Upper lobe of left lung (tissue), 6 donors: Measurements from ENCODE around the gene ERC1. TPM values are rescaled to one million over a fixed set of nuclear protein-coding genes. Genes with fewer than 3 reads are reported as not detected.
"Not testable (repeated sequence)": the region's sequence is repeated elsewhere in the genome, so short reads cannot be mapped to it uniquely, and the experiment has no call there.

Source experiments
- ATAC-seq, 2 donors: fragments of 200-7000 bp; cut with Tn5 transposase; one replicate each; pipeline ENCODE4 v1.9.1; 2022; ENCODE audit warnings: mild to moderate bottlenecking in 2 of 2, moderate library complexity in 2 of 2; ENCODE audit not compliant: low FRiP score in 2 of 2
- DNase-seq, 2 donors: peaks; one replicate each; pipeline ENCODE4 v3.0.0-alpha.2; 2019 to 2020
- H3K27ac ChIP-seq, 4 donors: fragments of 200-600 bp; sonication (generic); one replicate each; pipeline ENCODE4 v1.5.1; 2016 to 2019
- H3K27me3 ChIP-seq, 4 donors: fragments of 200-600 bp; sonication (generic); one replicate each; pipeline ENCODE4 v1.5.1; 2017 to 2019
- H3K36me3 ChIP-seq, 4 donors: fragments of 200-600 bp; sonication (generic); one replicate each; pipeline ENCODE4 v1.5.1; 2016 to 2019
- H3K4me1 ChIP-seq, 4 donors: fragments of 200-600 bp; sonication (generic); one replicate each; pipeline ENCODE4 v1.5.1; 2018 to 2019
- H3K4me3 ChIP-seq, 4 donors: fragments of 200-600 bp; sonication (generic); one replicate each; pipeline ENCODE4 v1.5.1; 2017 to 2019; ENCODE audit warnings: mild to moderate bottlenecking in 2 of 4, moderate library complexity in 1 of 4
- H3K9me3 ChIP-seq, 4 donors: fragments of 200-600 bp; sonication (generic); one replicate each; pipeline ENCODE4 v1.5.1; 2018 to 2019
- CTCF ChIP-seq, 6 experiments: fragments of 450-650 bp in 4 of 6; fragments of 200-600 bp in 2 of 6; sonication (generic) in 2 of 6; IDR thresholded peaks; one replicate each; pipeline ENCODE4 v1.5.1; 2016 to 2019; ENCODE audit warnings: antibody characterized with exemption in 6 of 6
- EP300 ChIP-seq, 4 donors: sonication (generic); formaldehyde crosslinking; IDR thresholded peaks; one replicate each; pipeline ENCODE4 v1.5.1; 2017; ENCODE audit warnings: antibody characterized with exemption in 4 of 4, control low read depth in 2 of 4
- POLR2A ChIP-seq, 4 donors: fragments of 450-650 bp; IDR thresholded peaks; one replicate each; pipeline ENCODE4 v1.5.1; 2016 to 2017; ENCODE audit warnings: antibody characterized with exemption in 4 of 4, mild to moderate bottlenecking in 2 of 4
- POLR2AphosphoS5 ChIP-seq, 2 donors: sonication (generic); formaldehyde crosslinking; IDR thresholded peaks; one replicate each; pipeline ENCODE4 v1.5.1; 2017; ENCODE audit warnings: antibody characterized with exemption in 2 of 2
- WGBS, 2 donors: methylation state at CpG; one replicate each; pipeline ENCODE4 v1.1.5; 2017 to 2018; 5-methylcytosine and 5-hydroxymethylcytosine counted together
- total RNA-seq, 6 donors: library from RNA; depleted of rRNA in 4 of 6; stranded (reverse); fragments of >200 nt in 4 of 6; gene quantifications; one replicate each; pipeline versions ENCODE4 v1.1.0 to v1.2.1, GENCODE V29; 2016 to 2021
- donor health status: DM: no; HTN: no; CAD: no; lungs with moderate emphysema.
- donor health status: DM: no; HTN: yes; CAD: no; lungs with severe emphysema.

Gene ERC1
- total RNA-seq, 6 donors from 2014 or later, result 37.7 to 158 (median 60.1) TPM

- 68 to 81% methylated on average over 3 of the region's 3 CpGs for WGBS, 2 donors
- Histone ChIP-seq H3K9me3 (no peaks in the 10 kb centered on the region), H3K27ac (no peak overlapping the region), H3K27me3 (no peaks in the 10 kb centered on the region), H3K36me3 (no peaks in the 10 kb centered on the region), H3K4me3 (no peak overlapping the region), H3K4me1 (peaks cover 0 to 23% (median 14%) of the 10 kb centered on the region in 4 donors)
- DNase-seq, result no peak
- TF ChIP-seq CTCF (IDR thresholded peaks at IDR 0.05) (no peak), EP300 (IDR thresholded peaks at IDR 0.05) (no peak), POLR2AphosphoS5 (IDR thresholded peaks at IDR 0.05) (no peak), POLR2A (IDR thresholded peaks at IDR 0.05) (no peak)
- no peak for ATAC-seq
Measured at GRCh38 chr12:1046727-1047126, 55.7 kb downstream of the ERC1 start.

GRCh38 chr12:1047898-1048660, 57.1 kb downstream of the ERC1 start:
- H3K36me3 ChIP-seq, result no peaks in the 10 kb centered on the region
- WGBS, 2 donors, result 62 to 66% methylated on average over 8 of the region's 8 CpGs
- H3K9me3 ChIP-seq, result no peaks in the 10 kb centered on the region
- no peaks in the 10 kb centered on the region for H3K27me3 ChIP-seq
- peaks cover 1 to 23% (median 14%) of the 10 kb centered on the region in 4 donors for H3K4me1 ChIP-seq
- DNase-seq (no peak), ATAC-seq (peak in 1 of 2 donors; percentile 53)
- TF ChIP-seq EP300 (IDR thresholded peaks at IDR 0.05), result no peak
- TF ChIP-seq POLR2A (IDR thresholded peaks at IDR 0.05), result no peak
- no peak for TF ChIP-seq POLR2AphosphoS5 (IDR thresholded peaks at IDR 0.05)
- TF ChIP-seq CTCF (IDR thresholded peaks at IDR 0.05), result no peak
- H3K27ac ChIP-seq, result no peak overlapping the region
- H3K4me3 ChIP-seq, result no peak overlapping the region

- H3K27me3 ChIP-seq, result no peaks in the 10 kb centered on the region
- H3K4me1 ChIP-seq, result peaks cover 20 to 40% (median 23%) of the 10 kb centered on the region in 4 donors
- no peak for ATAC-seq
- no peaks in the 10 kb centered on the region for H3K9me3 ChIP-seq
- H3K36me3 ChIP-seq, result no peaks in the 10 kb centered on the region
- no peak overlapping the region for H3K4me3 ChIP-seq
- DNase-seq, result no peak
- TF ChIP-seq CTCF (IDR thresholded peaks at IDR 0.05), result no peak
- no peak for TF ChIP-seq POLR2AphosphoS5 (IDR thresholded peaks at IDR 0.05)
- TF ChIP-seq POLR2A (IDR thresholded peaks at IDR 0.05), result no peak
- 55 to 58% methylated on average over 4 of the region's 4 CpGs for WGBS, 2 donors
- H3K27ac ChIP-seq, result no peak overlapping the region
Measured at GRCh38 chr12:1050059-1050707, 59.2 kb downstream of the ERC1 start.

- not testable (repeated sequence) for DNase-seq, ATAC-seq, H3K4me3 ChIP-seq, H3K36me3 ChIP-seq, H3K27me3 ChIP-seq, H3K9me3 ChIP-seq, H3K27ac ChIP-seq
- peaks cover 20 to 40% (median 23%) of the 10 kb centered on the region in 4 donors for H3K4me1 ChIP-seq
- 90 to 96% methylated on average over 8 of the region's 8 CpGs for WGBS, 2 donors
Measured at GRCh38 chr12:1051672-1052071, 60.6 kb downstream of the ERC1 start.

- DNase-seq, result no peak
- no peak for ATAC-seq
- Histone ChIP-seq H3K4me3 (no peak overlapping the region), H3K9me3 (peaks cover 0 to 6% (median 3%) of the 10 kb centered on the region in 4 donors), H3K36me3 (no peaks in the 10 kb centered on the region), H3K27me3 (no peaks in the 10 kb centered on the region), H3K4me1 (peaks cover 13 to 28% (median 17%) of the 10 kb centered on the region in 4 donors), H3K27ac (peak overlapping the region in 1 of 4 donors; percentile 17)
- no peak for TF ChIP-seq EP300 (IDR thresholded peaks at IDR 0.05)
- TF ChIP-seq POLR2AphosphoS5 (IDR thresholded peaks at IDR 0.05), result no peak
- no peak for TF ChIP-seq CTCF (IDR thresholded peaks at IDR 0.05)
- no peak for TF ChIP-seq POLR2A (IDR thresholded peaks at IDR 0.05)
Measured at GRCh38 chr12:1053690-1054089, 62.7 kb downstream of the ERC1 start.
